Measurements from ENCODE around the gene GNPAT. TPM values are rescaled to one million over a fixed set of nuclear protein-coding genes. Genes with fewer than 3 reads are reported as not detected.
A peak's percentile ranks its signal among the peaks of the same experiment; 100 is the strongest.

GNPAT gene
- total and polyA plus RNA-seq, 2 of the 8 experiments (the other 6 are each of a cell fraction or from before 2014, with no cell fraction given), result 22.9 to 47.4 TPM

DNA sequence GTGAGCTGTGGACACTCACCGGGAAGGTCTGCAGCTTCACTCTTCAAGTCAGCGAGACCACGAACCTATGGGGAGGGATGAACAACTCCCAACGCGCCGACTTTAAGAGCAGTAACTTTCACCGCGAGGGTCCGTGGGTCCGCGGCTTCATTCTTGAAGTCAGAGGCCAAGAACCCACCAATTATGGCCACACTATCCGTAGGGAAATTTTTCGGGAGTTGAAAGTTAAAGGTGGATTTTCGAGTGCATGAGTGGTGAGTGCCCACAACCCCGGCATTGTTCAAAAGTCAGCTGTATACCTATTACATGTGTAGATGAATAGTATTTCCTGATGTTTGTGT lies 77.0 kb downstream of the GNPAT start:
- CTCF ChIA-PET (ENCODE audit: partially characterized antibody), result interaction anchor here (1.0 to 6.7 kb wide), 5 partner anchors 11 to 421 kb away, joined by 3 to 23 read pairs (median 4); no protein-coding TSS in a partner anchor

More for the DNA sequence above, 77.0 kb downstream of the GNPAT start:
- Histone ChIP-seq H3K4me3 (ENCODE audit: extremely low read depth in 1 of 4, insufficient read depth in 2 of 4, low read depth in 3 of 4, low read length in 4 of 4) (no peak overlapping the region), H3K36me3 (ENCODE audit: control insufficient read depth in 2 of 4, insufficient read depth in 4 of 4, low read length in 3 of 4) (no peaks in the 10 kb centered on the region), H3K23ac (ENCODE audit: insufficient read length) (no peak overlapping the region), H3K14ac (ENCODE audit: insufficient read length) (no peak overlapping the region), H3K23me2 (ENCODE audit: low read depth, low read length) (no peaks in the 10 kb centered on the region), H3K4ac (replicated peaks; ENCODE audit: insufficient read length, low read depth, low read length) (no peak overlapping the region), H2BK20ac (ENCODE audit: low read length) (no peak overlapping the region), H2BK120ac (replicated peaks; ENCODE audit: low read depth, low read length) (no peak overlapping the region), H2AK5ac (ENCODE audit: low read depth, low read length) (no peak overlapping the region), H3K4me2 (ENCODE audit: insufficient read depth in 1 of 2, low read depth in 2 of 2, low read length in 2 of 2) (no peak overlapping the region), H3K56ac (replicated peaks; ENCODE audit: insufficient read length, low read depth, low read length) (no peak overlapping the region), H4K8ac (ENCODE audit: extremely low read depth, insufficient read depth, low read length) (peak overlapping the region; percentile 28; the same call in 1 of the 2 replicates), H3K79me2 (ENCODE audit: control insufficient read depth in 1 of 2, insufficient read depth in 2 of 2, low read length in 2 of 2) (no peaks in the 10 kb centered on the region), H3K27ac (ENCODE audit: low read depth, low read length) (no peak overlapping the region), H2AFZ (ENCODE audit: low read length) (no peak overlapping the region), H3K9me3 (ENCODE audit: insufficient read depth in 2 of 2, low read depth in 1 of 2, low read length in 1 of 2) (peaks cover 0 to 4% of the 10 kb centered on the region in 2 experiments; a peak in 1 of 4 replicates), H3K79me1 (ENCODE audit: low read depth, low read length) (no peaks in the 10 kb centered on the region), H4K91ac (replicated peaks; ENCODE audit: insufficient read length, low read length) (no peak overlapping the region), H2BK5ac (ENCODE audit: low read depth, low read length) (no peak overlapping the region), H2BK15ac (ENCODE audit: low read length) (no peak overlapping the region), H3K18ac (ENCODE audit: extremely low read depth, low read length) (no peak overlapping the region), H3K27me3 (replicated peaks in 1 of 4; ENCODE audit: control insufficient read depth in 3 of 4, extremely low read depth in 1 of 4, insufficient read depth in 3 of 4, low read length in 3 of 4) (no peaks in the 10 kb centered on the region), H3K4me1 (replicated peaks in 1 of 4; ENCODE audit: control insufficient read depth in 3 of 4, insufficient read depth in 4 of 4, low read length in 3 of 4) (no peaks in the 10 kb centered on the region), H4K20me1 (replicated peaks in 1 of 2; ENCODE audit: control insufficient read depth in 1 of 2, insufficient read depth in 2 of 2, low read length in 2 of 2) (no peaks in the 10 kb centered on the region), H2BK12ac (ENCODE audit: low read depth, low read length) (no peak overlapping the region), H4K5ac (ENCODE audit: insufficient read length, low read depth, low read length) (no peak overlapping the region), H3K9ac (replicated peaks in 1 of 4; ENCODE audit: extremely low read depth in 1 of 4, low read depth in 3 of 4, low read length in 3 of 4) (no peak overlapping the region)
- 89% methylated on average over 15 of the region's 15 CpGs; no CpG with 5 or more reads in 1 of the 2 experiments for WGBS, 2 experiments (ENCODE audit: extremely low coverage in 1 of 2, insufficient coverage in 1 of 2, insufficient read length in 1 of 2, insufficient replicate concordance in 2 of 2, low coverage in 1 of 2, low lambda C conversion rate in 2 of 2, missing lambda C conversion rate in 1 of 2)
- DNase-seq (ENCODE audit: low read depth in 1 of 2, low spot score in 2 of 2) (no peak), FAIRE-seq (no peak)
- POLR2A ChIA-PET (ENCODE audit: partially characterized antibody), result interaction anchor here (0.9 to 2.3 kb wide), 2 partner anchors 9 to 18 kb away, joined by 3 to 7 read pairs; no protein-coding TSS in a partner anchor
- no peak for TF ChIP-seq EZH2 (IDR thresholded peaks at IDR 0.05; ENCODE audit: low read depth, low read length, severe bottlenecking)
- no peak for TF ChIP-seq SIRT6 (IDR thresholded peaks at IDR 0.05; ENCODE audit: low read length)
- TF ChIP-seq BCL11A (IDR thresholded peaks at IDR 0.05; ENCODE audit: low read depth in 2 of 2, low read length in 2 of 2), result no peak
- TF ChIP-seq RFX5 (IDR thresholded peaks at IDR 0.05; ENCODE audit: borderline replicate concordance, low read depth, low read length), result no peak
